K562 (cell line): ENCODE results near the gene BDH2.

ENCODE experiments used
- CBFB ChIP-seq: sonication (generic); formaldehyde crosslinking; IDR thresholded peaks from 2 replicates; pipeline ENCODE4 v1.4.0; 2020; ENCODE audit warnings: mild to moderate bottlenecking, missing genetic modification reagents
- TRIM24 ChIP-seq, 2 experiments: fragments of 450-650 bp; IDR thresholded peaks; 2 replicates each; pipeline ENCODE4 v1.6.1; 2016

DNA sequence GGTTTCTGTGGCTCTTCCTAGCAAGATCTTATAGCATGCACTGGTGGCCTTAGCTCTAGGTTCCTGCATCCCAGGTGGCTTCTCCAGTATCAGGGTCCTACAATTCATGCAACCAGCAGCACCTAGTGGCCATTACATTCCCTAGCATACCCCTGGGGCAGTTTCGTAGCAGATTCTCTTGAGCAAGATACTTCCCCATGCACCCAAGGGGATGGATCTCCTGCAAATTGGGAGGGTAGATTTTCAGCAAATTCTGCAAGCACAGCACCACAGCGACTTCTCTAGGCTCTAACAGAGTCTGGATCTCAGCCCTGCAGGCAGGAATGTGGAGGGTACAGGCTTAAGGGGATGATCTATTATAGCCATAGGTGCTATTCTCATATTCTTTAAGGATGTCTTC lies 67.1 kb downstream of the BDH2 start:
- no peak for TF ChIP-seq TRIM24 (IDR thresholded peaks at IDR 0.05)
- no peak for TF ChIP-seq CBFB (CRISPR knock-in tag)
